Memory B cell (primary cell): ENCODE measurements around the gene PRELID1.
"Not testable (repeated sequence)": the region's sequence is repeated elsewhere in the genome, so short reads cannot be mapped to it uniquely, and the experiment has no call there.

Experiments
- ATAC-seq: fragments of 150-1000 bp; cut with Tn5 transposase; 2 replicates; pipeline ENCODE4 v1.10.0; 2021; ENCODE audit warnings: low read depth, mild to moderate bottlenecking, moderate library complexity
- DNase-seq, 2 donors: peaks; one replicate each; pipeline ENCODE4 v3.0.0; 2022; ENCODE audit warnings: low spot score in 2 of 2
- H3K27ac Mint-ChIP-seq: one replicate; pipeline ENCODE4 v1.8.0; 2022; ENCODE audit warnings: mild to moderate bottlenecking, moderate library complexity, mixed read lengths
- H3K27me3 Mint-ChIP-seq: one replicate; pipeline ENCODE4 v1.8.0; 2022; ENCODE audit warnings: mixed read lengths
- H3K36me3 Mint-ChIP-seq: one replicate; pipeline ENCODE4 v1.8.0; 2022; ENCODE audit warnings: mild to moderate bottlenecking, mixed read lengths
- H3K4me1 Mint-ChIP-seq: one replicate; pipeline ENCODE4 v1.8.0; 2022; ENCODE audit warnings: mixed read lengths
- H3K4me3 Mint-ChIP-seq: one replicate; pipeline ENCODE4 v1.8.0; 2022; ENCODE audit warnings: mild to moderate bottlenecking, moderate library complexity, mixed read lengths
- H3K9me3 Mint-ChIP-seq: one replicate; pipeline ENCODE4 v1.8.0; 2022; ENCODE audit warnings: mixed read lengths

PRELID1 gene

DNA sequence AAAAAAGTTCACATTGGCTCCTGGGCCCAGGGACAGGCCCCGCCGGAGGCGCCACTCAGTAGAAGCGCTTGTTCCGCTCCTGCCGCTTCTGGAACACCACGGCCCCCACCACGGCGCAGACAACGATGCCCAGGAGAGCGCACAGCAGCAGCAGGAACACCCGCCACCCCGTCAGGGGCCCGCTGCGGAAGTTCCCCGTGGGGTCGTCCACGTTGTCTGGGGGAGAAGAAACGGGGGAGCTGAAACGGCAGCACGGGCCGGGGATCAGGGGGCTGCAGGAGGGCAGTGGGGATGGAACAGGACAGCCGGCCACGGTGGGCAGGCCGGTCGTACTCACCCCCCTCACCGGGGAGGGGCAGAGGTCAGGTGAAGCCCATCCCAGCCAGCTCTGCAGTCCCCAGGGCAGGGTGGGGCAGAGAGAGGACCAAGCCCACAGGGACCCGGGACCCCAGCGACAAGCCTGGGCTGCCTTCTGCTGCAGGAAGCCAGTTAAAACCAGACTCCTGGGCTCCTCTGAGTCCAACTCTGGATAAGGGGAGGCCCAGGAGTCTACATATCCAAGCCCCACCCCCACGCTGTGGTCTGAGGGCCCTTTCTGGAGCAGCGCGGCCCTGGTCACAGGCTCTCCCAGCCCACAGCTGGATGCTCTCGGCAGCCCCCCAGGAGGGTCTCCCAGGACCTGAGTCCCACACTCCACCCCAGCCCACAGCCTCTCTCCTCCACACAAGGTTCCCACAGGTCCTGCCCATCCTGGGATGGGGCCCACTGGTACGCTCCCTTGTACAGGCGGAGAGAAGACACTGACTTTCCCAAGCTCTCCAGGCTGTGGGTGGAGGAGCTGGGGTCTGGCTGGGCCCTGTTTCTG, 28.7 kb downstream of the PRELID1 start:
- no peaks in the 10 kb centered on the region for H3K9me3 Mint-ChIP-seq
- H3K4me1 Mint-ChIP-seq = peaks cover 2% of the 10 kb centered on the region
- no peaks in the 10 kb centered on the region for H3K27me3 Mint-ChIP-seq
- no peak overlapping the region for H3K27ac Mint-ChIP-seq
- H3K4me3 Mint-ChIP-seq = no peak overlapping the region
- peaks cover 29% of the 10 kb centered on the region for H3K36me3 Mint-ChIP-seq
- ATAC-seq (no peak), DNase-seq (no peak)

- no peak overlapping the region for H3K27ac Mint-ChIP-seq
- no peaks in the 10 kb centered on the region for H3K27me3 Mint-ChIP-seq
- no peak for DNase-seq
- ATAC-seq = no peak
- peaks cover 29% of the 10 kb centered on the region for H3K36me3 Mint-ChIP-seq
- no peaks in the 10 kb centered on the region for H3K9me3 Mint-ChIP-seq
- peaks cover 2% of the 10 kb centered on the region for H3K4me1 Mint-ChIP-seq
- no peak overlapping the region for H3K4me3 Mint-ChIP-seq
Measured at GRCh38 chr5:177332896-177333260, 29.3 kb downstream of the PRELID1 start.

DNA sequence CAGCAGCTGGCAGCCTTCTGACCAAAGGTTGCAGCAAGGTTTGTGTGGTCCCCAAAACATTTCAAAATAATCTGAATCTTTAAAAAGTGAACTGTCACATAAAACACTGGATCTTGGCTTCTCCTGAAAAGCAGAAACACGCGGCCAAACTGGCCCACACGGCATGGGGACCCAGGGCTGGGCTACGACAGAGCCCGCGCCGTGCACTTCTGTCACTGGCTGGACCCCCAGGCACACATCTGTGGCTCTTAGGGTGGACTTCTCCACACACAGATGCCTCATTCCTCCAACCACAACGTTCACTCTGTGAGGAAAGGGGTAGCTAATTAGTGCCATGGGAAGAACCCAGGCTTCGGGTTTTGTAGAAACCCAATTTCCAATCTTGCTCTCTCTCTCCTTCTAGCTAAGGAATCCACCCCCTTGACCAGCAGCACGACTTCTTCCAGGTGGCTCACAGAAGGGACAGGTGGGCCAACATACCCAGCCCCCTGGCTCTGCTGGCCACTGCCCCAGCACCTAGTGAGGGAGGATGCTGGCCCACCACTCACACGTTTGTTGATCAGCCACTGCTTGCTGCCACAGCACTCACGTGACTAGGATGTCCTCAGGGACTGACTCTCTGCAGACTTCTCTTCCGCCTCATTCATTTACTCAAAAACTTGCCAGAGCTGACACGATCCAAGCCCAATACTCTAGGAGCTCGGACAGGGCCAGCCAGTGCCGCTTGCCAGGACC, 30.0 kb downstream of the PRELID1 start:
- no peak for ATAC-seq
- peaks cover 2% of the 10 kb centered on the region for H3K4me1 Mint-ChIP-seq
- peaks cover 29% of the 10 kb centered on the region for H3K36me3 Mint-ChIP-seq
- no peak overlapping the region for H3K27ac Mint-ChIP-seq
- no peak for DNase-seq
- no peaks in the 10 kb centered on the region for H3K9me3 Mint-ChIP-seq
- H3K27me3 Mint-ChIP-seq = no peaks in the 10 kb centered on the region
- no peak overlapping the region for H3K4me3 Mint-ChIP-seq

GRCh38 chr5:177334155-177334551, 30.6 kb downstream of the PRELID1 start:
- no peaks in the 10 kb centered on the region for H3K27me3 Mint-ChIP-seq
- ATAC-seq (no peak), DNase-seq (no peak)
- H3K4me3 Mint-ChIP-seq = no peak overlapping the region
- H3K9me3 Mint-ChIP-seq = no peaks in the 10 kb centered on the region
- peaks cover 2% of the 10 kb centered on the region for H3K4me1 Mint-ChIP-seq
- H3K27ac Mint-ChIP-seq = no peak overlapping the region
- H3K36me3 Mint-ChIP-seq = peaks cover 29% of the 10 kb centered on the region

- Mint-ChIP-seq H3K4me3 (no peak overlapping the region), H3K27ac (no peak overlapping the region), H3K4me1 (peaks cover 9% of the 10 kb centered on the region), H3K9me3 (no peaks in the 10 kb centered on the region), H3K36me3 (peaks cover 36% of the 10 kb centered on the region), H3K27me3 (no peaks in the 10 kb centered on the region)
- DNase-seq = no peak
- no peak for ATAC-seq
Measured at GRCh38 chr5:177334781-177335700, 31.4 kb downstream of the PRELID1 start.

DNA sequence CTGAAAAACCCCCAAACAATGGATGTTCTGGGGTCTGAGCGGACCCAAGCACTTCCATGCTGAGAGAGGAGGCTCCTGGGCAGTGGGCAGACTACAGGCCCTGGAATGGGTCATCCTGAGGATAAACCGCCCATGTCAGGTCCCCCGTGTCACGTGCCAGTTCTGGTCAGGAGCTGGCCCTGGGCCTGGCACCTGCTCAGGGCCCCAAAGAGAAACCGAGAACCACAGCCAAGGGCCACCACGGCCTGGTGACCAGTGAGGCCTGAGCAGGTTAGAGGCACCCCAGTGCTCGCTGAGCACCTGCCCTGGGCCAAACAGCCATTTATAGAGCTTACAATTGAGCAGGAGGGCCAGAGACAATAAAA, 32.1 kb downstream of the PRELID1 start:
- H3K9me3 Mint-ChIP-seq = no peaks in the 10 kb centered on the region
- no peak for ATAC-seq
- H3K4me3 Mint-ChIP-seq = no peak overlapping the region
- H3K4me1 Mint-ChIP-seq = peaks cover 9% of the 10 kb centered on the region
- no peak overlapping the region for H3K27ac Mint-ChIP-seq
- DNase-seq = no peak
- no peaks in the 10 kb centered on the region for H3K27me3 Mint-ChIP-seq
- peaks cover 32% of the 10 kb centered on the region for H3K36me3 Mint-ChIP-seq

GRCh38 chr5:177336112-177336511, 32.5 kb downstream of the PRELID1 start:
- Mint-ChIP-seq H3K27me3 (no peaks in the 10 kb centered on the region), H3K9me3 (no peaks in the 10 kb centered on the region), H3K4me3 (no peak overlapping the region), H3K4me1 (peaks cover 9% of the 10 kb centered on the region), H3K27ac (peak overlapping the region; percentile 64), H3K36me3 (peaks cover 30% of the 10 kb centered on the region)
- DNase-seq (no peak), ATAC-seq (peak; percentile 65)

- peaks cover 8% of the 10 kb centered on the region for H3K4me1 Mint-ChIP-seq
- H3K27ac Mint-ChIP-seq = peak overlapping the region; percentile 64
- ATAC-seq (no peak), DNase-seq (no peak)
- no peaks in the 10 kb centered on the region for H3K9me3 Mint-ChIP-seq
- no peak overlapping the region for H3K4me3 Mint-ChIP-seq
- H3K27me3 Mint-ChIP-seq = no peaks in the 10 kb centered on the region
- peaks cover 33% of the 10 kb centered on the region for H3K36me3 Mint-ChIP-seq
Measured at GRCh38 chr5:177336603-177337494, 33.2 kb downstream of the PRELID1 start.

GRCh38 chr5:177338251-177339106, 34.9 kb downstream of the PRELID1 start:
- ATAC-seq = no peak
- Mint-ChIP-seq H3K27ac (no peak overlapping the region), H3K36me3 (peaks cover 29% of the 10 kb centered on the region), H3K4me1 (peaks cover 11% of the 10 kb centered on the region), H3K4me3 (no peak overlapping the region), H3K9me3 (no peaks in the 10 kb centered on the region), H3K27me3 (no peaks in the 10 kb centered on the region)
- DNase-seq = no peak

- Mint-ChIP-seq H3K27me3 (no peaks in the 10 kb centered on the region), H3K27ac (no peak overlapping the region), H3K4me1 (peaks cover 13% of the 10 kb centered on the region), H3K4me3 (no peak overlapping the region), H3K36me3 (peaks cover 26% of the 10 kb centered on the region), H3K9me3 (no peaks in the 10 kb centered on the region)
- no peak for DNase-seq
- ATAC-seq = no peak
Measured at GRCh38 chr5:177339107-177339638, 35.6 kb downstream of the PRELID1 start.

DNA sequence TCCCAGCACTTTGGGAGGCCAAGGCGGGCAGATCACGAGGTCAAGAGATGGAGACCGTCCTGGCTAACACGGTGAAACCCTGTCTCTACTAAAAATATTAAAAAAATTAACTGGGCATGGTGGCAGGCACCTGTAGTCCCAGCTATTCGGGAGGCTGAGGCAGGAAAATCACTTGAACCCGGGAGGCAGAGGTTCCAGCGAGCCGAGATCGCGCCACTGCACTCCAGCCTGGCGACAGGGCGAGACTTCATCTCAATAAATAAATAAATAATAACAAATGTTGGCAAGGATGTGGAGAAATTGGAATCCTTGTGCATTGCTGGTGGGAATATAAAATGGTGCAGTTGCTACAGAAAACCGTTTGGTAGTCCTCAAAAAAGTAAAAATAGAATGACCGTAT, 39.4 kb downstream of the PRELID1 start:
- Mint-ChIP-seq H3K4me1 (peaks cover 13% of the 10 kb centered on the region), H3K36me3 (peaks cover 17% of the 10 kb centered on the region)
- not testable (repeated sequence) for H3K9me3 Mint-ChIP-seq, DNase-seq, H3K27ac Mint-ChIP-seq, H3K4me3 Mint-ChIP-seq, H3K27me3 Mint-ChIP-seq, ATAC-seq

GRCh38 chr5:177343777-177344176, 40.2 kb downstream of the PRELID1 start:
- H3K4me3 Mint-ChIP-seq = no peak overlapping the region
- peaks cover 17% of the 10 kb centered on the region for H3K36me3 Mint-ChIP-seq
- H3K27ac Mint-ChIP-seq = no peak overlapping the region

More at GRCh38 chr5:177343777-177344176, 40.2 kb downstream of the PRELID1 start:
- Mint-ChIP-seq H3K9me3 (no peaks in the 10 kb centered on the region), H3K4me1 (peaks cover 13% of the 10 kb centered on the region), H3K27me3 (no peaks in the 10 kb centered on the region)
- ATAC-seq (no peak), DNase-seq (no peak)
